ENCODE measurements around the gene FKTN.

FKTN gene

GRCh38 chr9:105608721-105609598, 51.0 kb downstream of the FKTN start:
- TF ChIP-seq POLR2AphosphoS5 (IDR thresholded peaks at IDR 0.05; ENCODE audit: low read depth, low read length) (no peak), REST (IDR thresholded peaks at IDR 0.05; ENCODE audit: insufficient read depth in 1 of 2, low read depth in 2 of 2, low read length in 2 of 2) (no peak)

GRCh38 chr9:105621001-105621400, 63.1 kb downstream of the FKTN start:
- no peak for TF ChIP-seq POLR2AphosphoS5 (IDR thresholded peaks at IDR 0.05; ENCODE audit: low read depth, low read length)
- TF ChIP-seq SIN3A (IDR thresholded peaks at IDR 0.05; ENCODE audit: borderline replicate concordance, insufficient read depth, low read length): no peak
- no peak for TF ChIP-seq FOXP2 (optimal IDR thresholded peaks at IDR 0.05; ENCODE audit: borderline replicate concordance, extremely low read depth, extremely low read length, insufficient read depth)
- no peak for TF ChIP-seq TAF1 (IDR thresholded peaks at IDR 0.05; ENCODE audit: borderline replicate concordance, insufficient read depth, low read length)
- no peak for TF ChIP-seq REST (IDR thresholded peaks at IDR 0.05; ENCODE audit: insufficient read depth in 1 of 2, low read depth in 2 of 2, low read length in 2 of 2)

GRCh38 chr9:105625088-105625487, 67.2 kb downstream of the FKTN start:
- TF ChIP-seq SIN3A (IDR thresholded peaks at IDR 0.05; ENCODE audit: borderline replicate concordance, insufficient read depth, low read length): no peak
- TF ChIP-seq FOXP2 (optimal IDR thresholded peaks at IDR 0.05; ENCODE audit: borderline replicate concordance, extremely low read depth, extremely low read length, insufficient read depth): no peak
- TF ChIP-seq TAF1 (IDR thresholded peaks at IDR 0.05; ENCODE audit: borderline replicate concordance, insufficient read depth, low read length): no peak
- no peak for TF ChIP-seq POLR2AphosphoS5 (IDR thresholded peaks at IDR 0.05; ENCODE audit: low read depth, low read length)
- TF ChIP-seq REST (IDR thresholded peaks at IDR 0.05; ENCODE audit: insufficient read depth in 1 of 2, low read depth in 2 of 2, low read length in 2 of 2): no peak

- TF ChIP-seq SIN3A (IDR thresholded peaks at IDR 0.05; ENCODE audit: borderline replicate concordance, insufficient read depth, low read length) (no peak), POLR2AphosphoS5 (IDR thresholded peaks at IDR 0.05; ENCODE audit: low read depth, low read length) (no peak), REST (IDR thresholded peaks at IDR 0.05; ENCODE audit: insufficient read depth in 1 of 2, low read depth in 2 of 2, low read length in 2 of 2) (no peak), TAF1 (IDR thresholded peaks at IDR 0.05; ENCODE audit: borderline replicate concordance, insufficient read depth, low read length) (no peak)
These were observed 74.9 kb downstream of the FKTN start for GRCh38 chr9:105632807-105633206.

- TF ChIP-seq FOXP2 (optimal IDR thresholded peaks at IDR 0.05; ENCODE audit: borderline replicate concordance, extremely low read depth, extremely low read length, insufficient read depth): no peak
- no peak for TF ChIP-seq SIN3A (IDR thresholded peaks at IDR 0.05; ENCODE audit: borderline replicate concordance, insufficient read depth, low read length)
- no peak for TF ChIP-seq TAF1 (IDR thresholded peaks at IDR 0.05; ENCODE audit: borderline replicate concordance, insufficient read depth, low read length)
- TF ChIP-seq POLR2AphosphoS5 (IDR thresholded peaks at IDR 0.05; ENCODE audit: low read depth, low read length): no peak
- TF ChIP-seq REST (IDR thresholded peaks at IDR 0.05; ENCODE audit: insufficient read depth in 1 of 2, low read depth in 2 of 2, low read length in 2 of 2): no peak
These were observed 75.5 kb downstream of the FKTN start for GRCh38 chr9:105633411-105633810.

Data from PFSK-1 (cell line).